Activated effector memory CD4-positive, alpha-beta T cell treated with Interleukin-2 at 50 U/mL for 16 hours (primary cell): Measurements from ENCODE around the gene SHISA7.
"Not testable (repeated sequence)": the region's sequence is repeated elsewhere in the genome, so short reads cannot be mapped to it uniquely, and the experiment has no call there.

Experiments used
- DNase-seq: peaks from one replicate; pipeline ENCODE4 v3.0.0-alpha.2; 2020

The SHISA7 gene

DNA sequence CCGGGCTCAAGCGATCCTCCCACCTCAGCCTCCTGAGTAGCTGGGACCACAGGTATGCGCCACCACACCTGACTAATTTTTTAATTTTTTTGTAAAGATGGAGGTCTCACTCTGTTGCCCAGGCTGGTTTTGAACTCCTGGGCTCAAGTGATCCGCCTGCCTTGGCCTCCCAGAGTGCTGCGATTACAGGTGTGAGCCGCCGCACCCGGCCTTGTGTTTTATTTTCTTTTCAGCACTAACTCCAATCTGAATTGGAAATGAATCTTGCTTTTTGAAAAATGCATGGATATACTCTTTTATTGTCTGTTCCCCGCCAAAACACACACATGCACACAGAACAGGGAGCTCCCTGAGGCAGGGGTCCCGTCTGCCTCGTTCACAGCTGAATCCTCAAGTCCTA lies 19.6 kb upstream of the SHISA7 start:
- DNase-seq, result no peak

DNA sequence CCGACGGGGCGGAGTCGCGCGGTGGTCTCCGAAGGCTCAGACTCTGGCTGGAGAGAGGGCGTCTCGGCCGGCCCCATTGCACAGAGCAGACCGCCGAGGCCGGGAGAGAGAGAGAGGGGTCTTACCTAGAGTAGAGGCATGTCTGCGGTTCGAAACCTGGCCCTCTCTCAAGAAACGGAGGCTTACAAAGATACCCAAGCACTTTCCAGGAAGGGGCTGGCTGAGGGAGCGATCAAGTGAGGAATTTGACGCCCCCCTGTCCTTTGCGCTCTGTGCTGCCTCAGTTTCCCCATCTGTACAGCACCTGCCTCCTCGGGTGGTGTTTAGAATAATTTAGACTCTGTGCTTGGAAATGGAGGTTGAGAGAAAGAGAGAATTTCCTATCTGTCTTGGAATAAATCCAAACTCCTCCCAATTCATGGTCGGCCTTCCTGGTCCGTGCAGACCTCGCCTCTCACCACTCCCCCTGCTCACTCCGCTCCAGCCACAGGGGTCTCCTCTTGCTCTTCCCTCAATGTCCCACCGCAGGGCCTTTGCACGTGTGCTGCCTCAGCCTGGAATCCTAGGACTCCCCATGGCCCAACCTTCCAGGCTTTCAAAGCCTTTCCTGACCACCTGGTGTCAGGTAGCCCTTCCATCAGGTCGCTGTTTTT lies 19.0 kb upstream of the SHISA7 start:
- no peak for DNase-seq

DNA sequence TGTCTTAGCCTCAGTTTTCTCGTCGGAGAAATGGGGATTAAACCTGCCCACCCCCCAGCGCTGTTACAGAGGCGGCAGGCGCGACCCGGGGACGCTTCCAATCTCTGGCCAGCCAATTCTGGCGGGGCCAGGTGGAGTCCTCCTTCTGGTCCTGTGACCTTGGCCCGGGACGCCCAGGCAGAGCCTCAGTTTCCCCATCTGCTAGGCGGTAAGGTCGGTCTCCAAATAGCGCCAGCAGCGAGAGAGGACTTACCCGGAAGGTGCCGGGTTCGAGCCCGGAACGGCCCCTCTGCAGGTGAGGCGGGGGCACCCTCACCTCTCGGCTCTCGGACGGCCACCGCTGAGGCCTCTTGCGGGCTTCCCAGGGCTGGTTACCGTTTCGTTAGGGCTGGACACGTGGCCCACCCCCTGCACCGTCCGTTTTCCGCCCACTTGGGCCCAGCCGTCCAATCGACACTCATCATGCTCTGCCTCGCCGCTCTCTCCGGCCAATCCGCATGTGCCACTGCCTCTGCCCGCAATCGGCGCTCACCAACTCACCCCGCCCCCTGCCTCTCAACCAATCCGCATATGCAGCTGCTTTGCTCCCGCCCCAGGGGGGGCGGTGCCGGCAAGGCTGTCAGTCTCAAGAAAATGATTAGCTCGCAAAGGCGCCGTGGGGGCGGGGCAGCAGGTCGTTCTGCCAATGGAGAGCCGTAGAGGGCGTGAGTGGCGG lies 18.3 kb upstream of the SHISA7 start, which contains the start of gene ISOC2:
ISOC2 (minus strand) TSS at position 384 of the 715 bp plus-strand sequence. CDS start 5,156 bp downstream, outside the sequence.
- peak; percentile 100 for DNase-seq

GRCh38 chr19:55460670-55461258 lies 17.7 kb upstream of the SHISA7 start:
- DNase-seq, result no peak

- DNase-seq, result no peak
Observed at GRCh38 chr19:55459950-55460657, 17.0 kb upstream of the SHISA7 start.

DNA sequence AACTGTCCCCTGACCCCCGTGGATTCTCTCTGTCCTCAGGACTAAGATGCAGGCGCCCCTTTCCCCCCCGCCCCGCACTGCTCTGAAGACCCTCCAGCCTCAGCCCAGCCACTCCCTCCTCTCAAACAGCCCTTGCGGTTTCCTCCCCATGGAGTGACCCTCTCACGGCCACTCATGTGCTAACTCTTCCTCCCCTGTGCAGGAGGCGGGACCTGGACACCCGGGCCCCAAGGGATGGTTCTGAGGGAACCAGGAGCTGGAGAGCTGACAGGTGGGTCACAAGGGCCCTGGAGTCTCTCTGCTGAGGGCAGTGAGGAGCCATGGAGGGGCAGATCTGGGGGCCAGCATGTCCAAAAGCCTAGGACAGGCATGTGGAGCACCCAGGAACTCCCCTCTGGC lies 16.4 kb upstream of the SHISA7 start:
- no peak for DNase-seq

DNA sequence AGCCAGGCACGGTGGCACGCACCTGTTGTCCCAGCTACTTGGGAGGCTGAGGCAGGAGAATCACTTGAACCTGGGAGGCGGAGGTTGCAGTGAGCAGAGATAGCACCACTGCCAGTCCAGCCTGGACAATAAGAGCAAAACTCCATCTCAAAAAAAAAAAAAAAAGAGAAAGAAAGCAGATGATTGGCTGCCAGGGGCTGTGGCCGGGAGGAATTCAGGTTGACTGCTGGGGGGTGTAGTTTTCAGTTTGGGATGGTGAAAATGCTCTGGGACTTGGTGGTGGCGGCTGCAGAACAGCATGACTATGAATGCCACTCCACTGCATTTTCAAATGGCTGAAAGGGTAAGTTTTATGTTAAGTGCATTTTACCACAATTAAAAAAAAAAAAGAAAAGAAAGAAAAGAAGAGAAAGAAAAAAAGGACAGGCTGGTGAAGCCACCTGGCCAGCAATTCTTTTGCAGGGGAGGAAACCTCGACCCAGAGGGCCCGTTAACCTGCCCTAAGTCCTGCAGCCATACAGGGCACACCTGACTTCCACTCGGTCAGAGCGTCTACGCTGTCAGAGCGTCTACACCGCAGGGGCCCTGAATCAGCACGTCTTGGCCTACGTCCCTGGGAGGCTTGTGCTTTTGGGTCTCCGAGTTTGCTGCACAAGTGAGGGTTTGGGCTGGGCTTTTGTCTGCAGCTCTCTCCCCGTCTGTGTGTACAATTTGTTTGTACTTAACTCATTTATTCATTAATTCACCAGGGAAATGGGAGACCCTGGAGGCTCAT lies 14.8 kb upstream of the SHISA7 start:
- no peak for DNase-seq

DNA sequence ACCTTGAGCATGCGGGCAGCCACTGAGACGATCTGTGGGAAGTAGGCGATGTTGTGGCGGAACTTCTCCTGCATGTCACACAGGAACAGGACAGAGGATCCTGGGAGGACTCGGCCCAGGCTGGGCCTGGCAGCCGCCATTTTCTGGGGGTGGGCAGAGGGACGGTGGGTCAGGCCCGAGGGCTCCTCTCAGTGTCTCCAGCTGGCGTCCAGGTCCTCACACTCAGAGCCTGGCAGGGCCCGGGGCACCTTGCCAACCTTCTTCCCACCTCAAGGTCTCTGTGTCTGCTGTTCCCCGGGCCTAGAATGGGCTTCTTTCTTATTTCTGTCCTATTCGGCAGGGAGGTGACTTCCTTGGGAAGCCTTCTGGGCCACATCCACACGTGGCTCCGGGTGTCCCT lies 13.2 kb upstream of the SHISA7 start:
- no peak for DNase-seq

GRCh38 chr19:55455576-55456235 lies 12.6 kb upstream of the SHISA7 start:
- no peak for DNase-seq

DNA sequence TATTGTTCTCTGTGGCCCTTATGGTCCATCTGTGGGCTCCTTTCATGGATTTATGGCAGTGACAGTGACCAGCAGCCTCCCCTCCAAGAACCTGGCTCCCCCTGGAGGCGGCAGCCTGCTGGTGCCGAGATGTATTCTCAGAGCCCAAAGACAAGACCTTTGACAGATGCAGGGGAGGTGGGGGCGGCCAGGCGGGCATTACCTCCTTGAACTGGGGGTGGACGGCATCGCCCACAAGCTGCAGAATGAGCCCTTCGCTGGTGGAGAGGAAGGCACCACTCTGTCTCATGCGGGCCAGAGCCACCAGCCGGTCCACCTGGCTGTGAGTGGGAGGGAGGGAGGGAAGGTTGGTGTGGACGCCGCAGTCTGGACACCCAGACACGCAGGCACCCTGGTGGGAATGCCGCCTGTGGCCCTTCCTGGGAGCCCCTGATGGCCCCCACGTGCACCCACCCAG lies 11.7 kb upstream of the SHISA7 start:
- DNase-seq, result peak; percentile 26

GRCh38 chr19:55453511-55454260 lies 10.6 kb upstream of the SHISA7 start:
- DNase-seq, result no peak

- DNase-seq, result no peak
Observed at GRCh38 chr19:55452749-55453346, 9.7 kb upstream of the SHISA7 start.

- DNase-seq, result no peak
Observed at GRCh38 chr19:55451965-55452748, 9.1 kb upstream of the SHISA7 start.

- no peak for DNase-seq
Observed at GRCh38 chr19:55451163-55451964, 8.3 kb upstream of the SHISA7 start.

- DNase-seq, result no peak
Observed at GRCh38 chr19:55449469-55449868, 6.4 kb upstream of the SHISA7 start.

DNA sequence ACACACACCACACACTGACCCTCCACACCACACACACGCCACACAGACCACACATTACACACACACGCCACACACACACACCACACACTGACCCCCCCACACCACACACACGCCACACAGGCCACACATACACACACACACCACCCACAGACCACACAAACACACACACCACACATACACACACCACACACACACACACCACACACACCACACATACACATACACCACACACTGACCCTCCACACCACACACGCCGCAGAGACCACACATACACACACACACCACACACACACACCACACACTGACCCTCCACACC lies 5.0 kb upstream of the SHISA7 start:
- DNase-seq, result not testable (repeated sequence)

GRCh38 chr19:55447421-55448174 lies 4.5 kb upstream of the SHISA7 start:
- DNase-seq, result no peak

GRCh38 chr19:55446060-55446459 lies 3.0 kb upstream of the SHISA7 start:
- no peak for DNase-seq

- DNase-seq, result no peak
Observed at GRCh38 chr19:55444646-55445045, 1.5 kb upstream of the SHISA7 start.
